ENCODE data around the gene PLEKHO2. TPM values are rescaled to one million over a fixed set of nuclear protein-coding genes. Genes with fewer than 3 reads are reported as not detected.
A peak's percentile ranks its signal among the peaks of the same experiment; 100 is the strongest.

Gene PLEKHO2
- total and polyA plus RNA-seq, 2 of the 8 experiments (the other 6 are each of a cell fraction or from before 2014, with no cell fraction given) = 16.9 to 20.1 TPM

DNA sequence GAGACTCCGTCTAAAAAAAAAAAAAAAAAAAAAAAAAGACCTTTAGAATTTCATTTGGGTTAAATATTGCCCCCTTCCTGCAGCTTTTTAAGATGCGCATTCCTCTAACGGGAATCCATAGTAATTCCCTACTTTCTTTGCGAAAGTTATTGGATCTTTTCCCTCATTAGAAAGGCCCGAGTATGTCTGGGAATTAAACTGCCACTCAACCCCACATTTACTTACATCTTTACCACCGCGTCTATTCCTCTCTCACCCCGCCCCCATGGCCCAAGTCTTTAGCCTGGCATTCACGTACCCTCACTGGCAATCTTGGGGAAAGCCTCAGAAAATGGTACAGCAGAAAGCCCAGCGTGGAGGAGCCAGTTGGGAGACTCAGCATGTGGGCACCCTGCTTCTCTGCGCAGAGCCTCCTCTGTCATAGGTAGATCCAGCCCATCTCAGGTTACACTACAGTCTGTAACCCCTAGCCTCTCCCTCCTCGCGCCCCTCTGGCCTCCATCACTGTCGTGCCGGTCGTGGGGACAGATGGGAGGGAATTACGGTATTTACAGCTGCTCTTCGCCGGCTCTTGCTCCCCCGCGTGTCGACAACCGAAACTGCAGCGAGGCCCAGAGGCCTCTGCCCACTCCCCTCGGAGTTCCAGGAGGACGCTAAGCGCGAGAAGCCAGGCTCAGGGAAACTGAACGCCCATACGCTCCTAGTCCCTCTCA, 63.6 kb downstream of the PLEKHO2 start (continued):
- TF ChIP-seq ATF3 (IDR thresholded peaks at IDR 0.05; ENCODE audit: insufficient read depth, low read depth, low read length) = no peak
- TF ChIP-seq CBX8 (IDR thresholded peaks at IDR 0.05; ENCODE audit: borderline replicate concordance, low read depth, low read length) = no peak
- TF ChIP-seq SIRT6 (IDR thresholded peaks at IDR 0.05; ENCODE audit: low read length) = no peak
- TF ChIP-seq RXRA (IDR thresholded peaks at IDR 0.05; ENCODE audit: insufficient read depth, low read depth, low read length) = no peak
- TF ChIP-seq, protein P1, sequence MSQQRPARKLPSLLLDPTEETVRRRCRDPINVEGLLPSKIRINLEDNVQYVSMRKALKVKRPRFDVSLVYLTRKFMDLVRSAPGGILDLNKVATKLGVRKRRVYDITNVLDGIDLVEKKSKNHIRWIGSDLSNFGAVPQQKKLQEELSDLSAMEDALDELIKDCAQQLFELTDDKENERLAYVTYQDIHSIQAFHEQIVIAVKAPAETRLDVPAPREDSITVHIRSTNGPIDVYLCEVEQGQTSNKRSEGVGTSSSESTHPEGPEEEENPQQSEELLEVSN (IDR thresholded peaks at IDR 0.05) = peak; percentile 66
- peak; percentile 15; the same call in 1 of the 2 replicates for TF ChIP-seq SIX5 (IDR thresholded peaks at IDR 0.05; ENCODE audit: low read depth, low read length)
- no peak for TF ChIP-seq KDM4A (IDR thresholded peaks at IDR 0.05; ENCODE audit: low read depth, low read length, severe bottlenecking)
- TF ChIP-seq FOSL1 (IDR thresholded peaks at IDR 0.05; ENCODE audit: insufficient read depth, low read depth, low read length) = no peak
- TF ChIP-seq TEAD4 (IDR thresholded peaks at IDR 0.05; ENCODE audit: low read depth, low read length) = peak; percentile 20; the same call in 1 of the 2 replicates
- TF ChIP-seq TAF1 (IDR thresholded peaks at IDR 0.05; ENCODE audit: low read depth, low read length) = peak; percentile 55; the same call in 1 of the 2 replicates
- TF ChIP-seq TAF7 (optimal IDR thresholded peaks at IDR 0.05; ENCODE audit: borderline replicate concordance, low read depth, low read length) = no peak
- no peak for TF ChIP-seq EP300 (IDR thresholded peaks at IDR 0.05; ENCODE audit: borderline replicate concordance in 1 of 2, low read depth in 2 of 2, low read length in 2 of 2)
- TF ChIP-seq EZH2 (IDR thresholded peaks at IDR 0.05; ENCODE audit: low read depth, low read length, severe bottlenecking) = no peak
- TF ChIP-seq NRF1 (IDR thresholded peaks at IDR 0.05; ENCODE audit: low read depth, low read length) = no peak
- TF ChIP-seq ATF2 (IDR thresholded peaks at IDR 0.05; ENCODE audit: low read length) = peak; percentile 39; the same call in 1 of the 2 replicates
- TF ChIP-seq ZNF274 (IDR thresholded peaks at IDR 0.05; ENCODE audit: borderline replicate concordance, extremely low read depth, low read length) = no peak
- TF ChIP-seq BRCA1 (IDR thresholded peaks at IDR 0.05; ENCODE audit: low read depth, low read length) = no peak
- no peak for TF ChIP-seq POU5F1 (IDR thresholded peaks at IDR 0.05; ENCODE audit: low read depth, low read length)
- TF ChIP-seq HDAC6 (IDR thresholded peaks at IDR 0.05; ENCODE audit: low read depth, low read length) = no peak
- no peak for TF ChIP-seq RFX5 (IDR thresholded peaks at IDR 0.05; ENCODE audit: borderline replicate concordance, low read depth, low read length)
- no peak for TF ChIP-seq CEBPB (IDR thresholded peaks at IDR 0.05; ENCODE audit: low read depth, low read length)

All from H1 (cell line).